GM19452 (cell line): ENCODE measurements around the gene ATP6AP2.
"Not testable (repeated sequence)": the region's sequence is repeated elsewhere in the genome, so short reads cannot be mapped to it uniquely, and the experiment has no call there.

Experiments used
- ATAC-seq: cut with Tn5 transposase; IDR thresholded peaks from one replicate; pipeline ENCODE4 v1.9.1; 2021; ENCODE audit not compliant: unreplicated experiment

The ATP6AP2 gene

DNA sequence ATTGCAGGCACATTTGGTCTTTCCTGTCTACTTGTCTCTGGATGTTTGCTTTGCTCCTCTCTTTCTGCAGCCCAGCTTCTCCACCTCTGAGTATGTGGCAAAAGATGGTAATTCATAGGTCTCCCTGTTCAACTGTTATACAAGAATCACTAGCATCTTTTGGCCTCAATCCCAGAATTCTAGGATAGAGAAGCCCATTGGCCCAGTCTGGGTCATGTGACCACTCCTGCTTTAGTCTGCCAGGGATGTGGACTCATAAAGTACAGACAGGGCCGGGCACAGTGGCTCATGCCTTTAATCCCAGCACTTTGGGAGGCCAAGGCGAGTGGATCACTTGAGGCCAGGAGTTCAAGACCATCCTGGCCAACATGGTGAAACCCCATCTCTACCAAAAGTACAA lies 5.4 kb upstream of the ATP6AP2 start:
- not testable (repeated sequence) for ATAC-seq

DNA sequence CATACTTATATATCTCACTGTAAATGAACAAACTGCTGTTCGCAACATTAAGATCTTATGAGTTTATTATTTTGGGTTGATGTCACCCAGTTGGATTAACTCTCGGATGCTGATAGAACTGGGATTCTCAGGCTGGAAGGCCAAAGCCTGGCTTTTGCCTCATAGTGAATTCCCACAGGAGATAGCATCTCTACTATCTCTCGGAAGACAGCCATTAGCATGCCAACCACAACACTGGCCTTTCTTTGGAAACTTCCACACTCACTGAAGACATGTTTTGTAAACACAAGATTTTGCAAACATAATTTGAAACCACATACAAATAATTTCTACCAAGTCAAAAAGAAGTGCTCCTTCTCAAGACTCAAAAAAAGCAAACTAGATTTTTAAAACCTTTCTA lies 4.5 kb upstream of the ATP6AP2 start:
- ATAC-seq: no peak

DNA sequence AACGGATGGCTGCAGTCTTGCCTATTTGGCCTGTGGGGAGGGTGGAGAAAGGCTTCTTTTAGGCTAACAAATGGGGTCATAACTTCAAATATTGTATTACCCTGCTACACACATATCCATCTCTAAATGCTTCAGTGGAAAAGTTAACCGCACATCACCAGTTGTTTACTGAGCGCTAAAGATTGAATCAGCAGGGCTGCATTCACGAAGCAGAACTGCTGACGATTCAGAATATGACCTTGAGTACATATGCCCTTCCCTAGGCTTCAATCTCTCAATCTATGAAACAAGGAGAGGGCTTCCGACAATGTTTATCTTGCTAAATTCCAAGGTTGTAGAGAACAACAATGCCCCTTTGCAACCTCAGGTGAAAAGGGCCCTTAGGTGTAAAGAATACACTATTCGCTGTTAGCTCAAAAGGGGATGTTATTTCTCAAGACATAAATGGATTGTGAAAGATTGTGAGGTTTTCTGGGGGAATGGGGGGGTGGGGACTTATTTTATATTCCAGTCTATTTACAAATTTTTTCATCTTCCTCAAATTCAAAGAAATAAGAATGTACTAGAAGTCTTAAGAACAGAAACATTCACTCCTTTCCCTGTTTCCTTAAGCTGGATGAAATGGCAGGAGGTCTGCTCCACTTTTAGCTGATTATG lies 2.6 kb upstream of the ATP6AP2 start:
- ATAC-seq: no peak

DNA sequence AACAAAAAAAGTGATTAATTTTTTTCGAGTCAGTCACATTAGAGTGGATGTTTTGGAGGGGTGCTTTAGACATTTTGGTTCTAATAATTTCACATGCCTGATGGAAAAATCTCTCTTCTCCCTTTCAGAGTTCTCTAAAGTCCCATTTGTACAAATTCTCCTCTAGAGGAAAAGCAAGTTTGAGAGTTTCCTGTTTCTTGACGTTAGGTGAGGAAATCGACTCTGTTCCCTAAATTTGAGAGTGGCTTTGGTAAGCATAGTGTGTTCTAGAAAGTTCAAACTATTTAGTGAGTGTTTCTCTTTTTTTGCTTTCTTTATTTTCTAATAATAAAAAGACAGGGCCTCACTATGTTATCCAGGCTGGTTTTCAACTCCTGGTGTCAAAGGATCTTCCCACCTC lies 1.6 kb upstream of the ATP6AP2 start:
- no peak for ATAC-seq

DNA sequence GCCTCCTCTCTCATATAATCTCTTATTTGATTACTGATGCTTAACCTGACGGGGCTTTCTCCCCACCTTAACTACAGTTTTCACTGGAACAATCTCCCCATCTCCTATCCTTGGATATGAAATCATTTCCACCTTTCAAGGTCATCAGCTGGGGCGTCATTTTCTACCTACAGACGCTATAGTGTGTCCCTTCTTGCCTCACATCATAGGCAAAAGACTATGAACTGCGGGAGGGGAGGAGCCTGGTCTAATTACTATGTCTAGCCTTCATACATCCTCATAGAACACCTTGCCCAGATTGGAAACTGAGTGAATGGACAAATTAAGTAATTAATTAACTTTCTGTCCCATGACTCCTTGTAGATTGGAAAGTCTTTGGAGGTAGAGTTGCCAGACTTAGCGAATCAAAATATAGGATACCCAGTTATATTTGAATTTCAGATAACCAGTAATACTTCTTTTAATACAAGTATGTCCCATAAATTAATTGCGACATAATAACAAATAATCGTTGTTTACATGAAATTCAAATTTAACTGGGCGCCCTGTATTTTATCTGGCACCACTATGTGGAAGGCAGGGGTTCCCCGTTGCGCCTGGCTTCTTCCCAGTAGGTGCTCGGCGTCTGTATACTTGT lies 752 bp upstream of the ATP6AP2 start:
- ATAC-seq: peak; percentile 46

DNA sequence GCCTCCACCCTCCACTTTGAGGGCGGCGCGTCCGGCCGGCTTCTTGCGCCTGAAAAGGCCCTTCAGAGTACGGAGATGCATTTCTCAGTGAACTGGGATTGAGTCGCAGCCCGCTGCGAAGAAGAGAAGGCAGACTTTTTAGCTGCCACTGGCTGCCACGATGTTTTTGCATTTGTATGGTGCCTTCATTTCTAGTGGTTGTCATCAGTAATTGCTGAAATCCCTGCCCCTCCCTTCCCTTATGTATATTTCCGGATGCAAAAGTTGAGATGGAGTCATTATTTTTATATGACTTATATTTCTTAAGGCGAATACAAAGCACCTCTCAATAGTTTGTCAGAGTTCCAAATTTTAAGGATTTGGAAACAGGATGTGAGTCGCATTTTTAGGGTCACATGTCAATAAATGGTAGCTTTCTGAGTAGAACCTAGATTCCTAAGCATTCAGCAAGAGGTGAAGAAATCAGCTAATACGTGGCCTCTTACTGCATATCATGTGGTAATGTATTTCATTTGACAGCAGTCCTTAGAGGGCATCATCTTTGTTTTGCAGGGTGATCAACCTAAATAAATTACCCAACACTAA lies 658 bp downstream of the ATP6AP2 start:
- no peak for ATAC-seq

DNA sequence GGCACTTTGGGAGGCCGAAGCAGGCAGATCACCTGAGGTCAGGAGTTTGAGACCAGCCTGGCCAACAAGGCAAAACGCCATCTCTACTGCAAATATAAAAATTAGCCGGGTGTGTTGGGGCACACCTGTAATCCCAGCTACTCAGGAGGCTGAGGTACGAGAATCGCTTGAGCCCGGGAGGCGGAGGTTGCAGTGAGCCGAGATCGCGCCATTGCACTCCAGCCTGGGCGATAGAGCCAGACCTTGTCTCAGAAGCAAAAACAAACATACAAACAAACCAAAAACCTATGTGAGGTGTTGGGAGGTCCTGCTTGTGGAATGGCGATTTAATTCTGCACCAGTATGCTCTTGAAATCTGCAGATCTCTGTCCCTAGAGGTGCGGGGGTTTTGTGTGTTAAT lies 1.4 kb downstream of the ATP6AP2 start:
- not testable (repeated sequence) for ATAC-seq

DNA sequence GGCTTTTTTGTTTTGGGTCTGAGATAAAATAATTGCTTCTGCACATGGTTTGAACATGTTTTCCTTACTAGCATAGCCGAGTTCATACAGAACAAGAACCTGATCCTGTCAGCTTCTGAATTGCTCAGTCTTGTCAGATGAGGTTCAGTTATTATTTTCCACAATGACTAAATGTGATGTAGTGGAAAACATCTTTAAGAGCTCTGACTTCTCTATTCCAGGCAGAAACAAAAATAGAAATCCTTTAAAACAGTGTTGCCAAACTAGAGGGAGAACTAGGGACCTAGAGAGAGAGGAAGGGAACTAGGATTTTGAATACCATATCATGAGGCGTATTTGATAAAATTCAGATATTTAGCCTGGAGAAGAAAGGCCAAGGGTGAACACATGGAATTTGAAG lies 2.0 kb downstream of the ATP6AP2 start:
- no peak for ATAC-seq

DNA sequence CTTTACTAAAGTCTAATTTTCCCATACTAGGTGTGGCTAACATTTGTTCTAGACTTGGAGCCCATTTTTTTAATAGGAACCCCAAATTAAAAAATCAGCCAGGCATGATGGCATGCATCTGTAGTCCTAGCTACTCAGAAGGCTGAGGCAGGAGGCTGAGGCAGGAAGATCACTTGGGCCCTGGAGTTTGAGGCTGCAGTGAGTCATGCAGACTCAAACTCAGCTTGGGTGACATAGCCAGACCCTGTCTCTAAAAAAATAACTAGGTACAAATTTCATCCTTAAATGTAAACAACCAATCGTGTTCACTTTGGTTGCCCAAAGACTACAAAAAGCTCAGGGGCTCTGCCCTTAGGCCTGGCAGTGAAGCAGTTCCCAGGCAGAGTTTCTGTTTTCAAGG lies 6.9 kb downstream of the ATP6AP2 start:
- not testable (repeated sequence) for ATAC-seq

DNA sequence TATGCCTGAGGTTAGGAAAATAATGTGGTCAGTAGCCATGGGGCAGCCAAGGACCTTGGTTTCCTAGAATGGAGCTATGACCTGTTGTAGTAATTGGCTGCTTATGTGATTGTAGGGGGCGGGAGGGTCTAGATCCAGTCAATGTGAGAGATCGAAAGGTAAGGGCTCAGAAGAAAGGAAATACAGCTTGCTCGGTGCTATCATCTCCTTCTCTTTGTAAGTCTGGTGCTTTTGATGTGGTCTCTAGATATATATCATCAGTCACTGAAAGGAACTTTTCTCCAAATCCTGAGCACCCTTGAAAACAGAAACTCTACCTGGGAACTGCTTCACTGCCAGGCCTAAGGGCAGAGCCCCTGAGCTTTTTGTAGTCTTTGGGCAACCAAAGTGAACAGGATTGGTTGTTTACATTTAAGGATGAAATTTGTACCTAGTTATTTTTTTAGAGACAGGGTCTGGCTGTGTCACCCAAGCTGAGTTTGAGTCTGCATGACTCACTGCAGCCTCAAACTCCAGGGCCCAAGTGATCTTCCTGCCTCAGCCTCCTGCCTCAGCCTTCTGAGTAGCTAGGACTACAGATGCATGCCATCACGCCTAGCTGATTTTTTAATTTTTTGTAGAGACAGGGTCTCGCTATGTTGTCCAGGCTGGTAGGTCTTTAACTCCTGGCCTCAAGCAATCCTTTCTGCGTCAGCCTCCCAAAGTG lies 9.0 kb downstream of the ATP6AP2 start:
- not testable (repeated sequence) for ATAC-seq

DNA sequence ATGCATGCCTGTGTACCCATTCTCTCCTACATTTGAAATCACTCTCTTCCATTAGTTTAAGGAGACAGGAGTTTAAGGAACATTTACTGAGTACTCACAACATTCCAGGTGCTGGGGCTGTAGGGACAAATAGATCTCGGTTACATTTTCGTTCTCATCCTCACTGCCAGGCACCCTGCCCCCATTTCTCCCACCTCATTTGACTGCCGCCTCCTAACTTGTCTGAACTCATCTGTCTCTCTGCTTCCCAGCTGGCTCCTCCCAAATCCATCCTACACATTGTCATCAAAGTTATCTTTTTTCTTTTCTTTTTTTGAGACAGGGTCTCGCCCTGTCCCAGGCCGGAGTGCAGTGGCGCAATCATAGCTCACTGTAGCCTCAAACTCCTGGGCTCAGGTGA lies 22.7 kb downstream of the ATP6AP2 start:
- no peak for ATAC-seq

DNA sequence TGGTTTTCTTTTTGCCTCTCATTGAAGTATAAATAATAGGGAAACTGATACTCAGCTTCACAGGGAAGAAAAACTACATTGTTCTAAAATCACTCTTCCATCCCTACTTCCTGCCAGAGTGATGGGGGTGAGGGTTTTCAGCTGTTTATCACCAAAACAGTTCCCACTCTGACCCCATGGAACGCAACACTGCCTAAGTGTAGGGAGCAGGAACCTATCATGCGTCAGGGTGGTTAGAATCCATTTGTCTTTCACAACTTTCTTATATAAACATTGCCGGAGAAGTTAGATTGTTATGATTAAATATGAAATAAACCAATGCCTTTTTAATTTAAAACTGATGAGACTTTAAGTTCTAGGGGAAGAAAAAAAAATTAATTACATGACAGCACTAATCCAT lies 26.6 kb downstream of the ATP6AP2 start:
- no peak for ATAC-seq

DNA sequence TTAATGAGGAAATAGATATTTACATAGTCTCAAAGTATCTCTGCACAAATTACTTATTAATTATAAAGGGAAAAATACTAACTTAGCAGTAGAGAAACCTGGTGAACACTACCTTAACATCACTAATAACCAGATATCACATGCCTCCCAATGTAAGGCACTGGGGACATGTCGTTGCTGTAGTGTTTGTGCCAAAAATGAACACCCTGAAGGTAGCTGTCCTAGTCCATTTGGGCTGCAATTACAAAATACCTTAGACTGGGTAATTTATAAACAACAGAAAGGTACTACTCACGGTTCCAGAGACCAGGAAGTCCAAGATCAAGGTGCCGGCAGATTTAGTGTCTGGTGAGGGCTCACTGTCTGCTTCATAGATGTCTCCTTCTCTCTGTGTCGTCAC lies 31.7 kb downstream of the ATP6AP2 start:
- ATAC-seq: no peak

DNA sequence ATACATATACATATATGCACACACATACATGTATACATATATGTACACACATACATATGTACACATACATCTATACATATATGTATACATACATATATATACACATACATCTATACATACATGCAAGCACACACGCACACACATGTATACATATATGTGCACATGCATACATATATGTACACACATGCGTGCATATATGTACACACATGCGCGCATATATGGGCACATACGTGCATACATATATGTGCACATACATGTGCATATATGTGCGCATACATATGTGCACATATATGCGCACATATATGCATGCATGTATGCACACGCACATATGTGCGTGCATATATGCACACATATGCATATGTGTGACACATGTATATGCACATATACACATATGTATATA lies 35.2 kb downstream of the ATP6AP2 start:
- ATAC-seq: no peak

DNA sequence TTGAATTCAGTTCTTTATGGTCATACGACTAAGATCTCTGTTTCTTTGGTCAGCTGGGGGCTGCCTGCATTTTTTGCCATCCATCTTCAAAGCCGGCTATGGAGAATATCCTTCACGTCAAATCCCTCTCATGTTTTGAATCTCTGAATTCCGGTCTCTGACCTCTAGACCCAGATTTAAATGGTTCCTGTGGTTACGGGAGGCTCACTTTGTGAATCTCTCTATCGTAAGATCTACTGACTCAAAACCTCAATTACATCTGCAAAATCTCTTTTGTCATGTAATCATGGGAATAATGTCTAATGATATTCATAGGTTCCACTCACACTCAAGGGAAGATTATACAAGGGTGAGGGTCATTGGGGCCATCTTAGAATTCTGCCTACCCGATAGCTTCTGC lies 36.8 kb downstream of the ATP6AP2 start:
- no peak for ATAC-seq

DNA sequence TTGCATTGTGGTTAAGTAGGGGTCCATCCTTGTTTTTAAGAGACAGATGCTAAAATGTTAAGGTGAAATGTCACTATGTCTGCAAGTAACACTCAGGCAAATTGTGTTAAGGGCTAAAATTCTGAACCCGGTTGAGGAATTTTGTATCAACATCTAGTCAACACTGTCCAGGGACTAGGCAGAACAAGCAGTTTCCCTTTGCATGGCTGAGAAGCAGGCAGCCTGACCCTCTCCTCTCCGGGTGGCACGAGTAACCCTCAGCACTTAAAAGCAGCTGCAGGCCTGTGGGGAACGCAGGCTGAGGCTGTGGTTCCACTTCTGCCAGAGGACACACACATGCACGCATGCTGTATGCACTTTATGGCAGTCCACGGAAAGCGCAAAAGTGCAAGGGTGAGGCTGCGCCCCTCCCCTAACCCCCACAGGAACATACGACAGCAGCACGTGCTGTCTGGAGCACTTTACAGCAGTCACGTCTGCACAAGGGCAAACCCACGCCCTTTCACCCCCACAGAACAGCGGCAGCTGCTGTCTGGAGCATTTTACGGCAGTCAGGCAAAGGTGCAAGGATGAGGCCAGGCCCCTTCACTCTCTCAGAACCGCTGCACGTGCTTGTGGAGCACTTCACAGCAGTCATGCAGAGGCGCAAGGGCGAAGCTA lies 41.8 kb downstream of the ATP6AP2 start:
- ATAC-seq: no peak

DNA sequence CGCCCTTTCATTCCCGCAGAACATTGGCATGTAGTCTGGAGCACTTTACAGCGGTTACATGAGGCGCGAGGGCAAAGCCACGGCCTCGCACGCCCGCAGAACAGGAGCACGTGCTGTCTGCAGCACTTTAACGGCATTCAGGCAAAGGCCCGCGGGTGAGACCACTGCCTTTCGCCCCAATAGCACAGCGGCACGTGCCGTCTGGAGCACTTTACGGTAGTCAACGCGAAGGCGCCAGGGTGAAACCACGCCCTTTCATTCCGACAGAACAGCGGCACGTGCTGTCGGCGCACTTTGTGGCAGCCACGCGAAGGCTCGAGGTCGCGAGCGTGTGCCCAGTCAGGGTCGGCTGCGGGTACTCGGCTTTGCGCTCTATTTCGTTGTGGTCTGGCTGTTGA lies 42.4 kb downstream of the ATP6AP2 start, which contains the start of gene MPC1L:
Gene MPC1L (plus strand): TSS at position 290 of the 398 bp plus-strand sequence. CDS start 138 bp downstream, outside the sequence.
- no peak for ATAC-seq

DNA sequence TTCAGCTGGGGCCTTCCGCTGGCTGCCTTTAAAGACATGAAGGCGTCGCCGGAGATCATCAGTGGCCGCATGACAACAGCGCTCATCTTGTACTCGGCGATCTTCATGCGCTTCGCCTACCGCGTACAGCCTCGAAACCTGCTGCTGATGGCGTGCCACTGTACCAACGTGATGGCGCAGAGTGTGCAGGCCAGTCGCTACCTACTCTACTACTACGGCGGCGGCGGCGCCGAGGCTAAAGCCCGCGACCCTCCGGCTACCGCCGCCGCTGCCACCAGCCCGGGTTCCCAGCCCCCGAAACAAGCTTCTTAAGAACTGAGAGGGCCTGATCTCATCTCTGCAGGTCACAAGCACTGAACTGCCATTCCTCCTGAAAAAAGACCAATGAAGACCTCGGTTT lies 42.9 kb downstream of the ATP6AP2 start:
- no peak for ATAC-seq

DNA sequence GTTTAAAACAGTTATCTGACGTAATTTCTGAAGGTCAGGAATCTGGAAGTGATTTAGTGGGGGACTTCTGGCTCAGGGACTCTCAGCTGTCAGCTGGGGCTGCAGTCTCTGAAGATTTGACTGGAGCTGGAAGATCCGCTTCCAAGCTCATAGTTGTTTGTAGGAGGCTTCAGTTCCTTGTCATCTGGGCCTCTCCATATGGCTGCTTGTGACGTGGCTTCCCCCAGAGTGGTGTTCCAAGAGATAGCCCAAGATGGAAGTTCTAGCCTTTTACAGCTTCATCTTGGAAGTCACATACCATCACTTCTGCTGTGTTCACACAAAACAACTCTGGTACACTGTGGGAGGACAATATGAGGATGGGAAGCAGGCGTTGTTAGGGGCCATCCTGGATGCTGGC lies 44.5 kb downstream of the ATP6AP2 start:
- ATAC-seq: no peak

DNA sequence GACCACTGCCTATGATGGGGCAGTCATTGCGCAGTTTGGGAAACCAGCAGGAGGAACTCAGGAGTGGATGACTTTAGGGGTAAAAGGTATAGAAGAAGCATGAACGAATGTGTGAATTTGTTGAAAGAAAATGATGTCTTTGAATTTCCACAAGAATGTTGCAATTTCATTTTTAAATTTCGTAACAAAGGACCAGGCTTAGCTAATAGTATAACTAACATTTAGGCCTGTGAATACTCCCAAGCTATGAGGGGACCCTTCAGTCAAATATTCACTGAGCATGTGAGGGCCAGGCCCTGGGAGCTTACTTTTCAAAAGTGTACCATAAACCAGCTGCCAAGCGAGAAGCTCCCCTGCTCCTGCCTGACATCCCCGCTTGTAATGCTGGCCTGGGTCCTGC lies 47.7 kb downstream of the ATP6AP2 start:
- ATAC-seq: no peak

DNA sequence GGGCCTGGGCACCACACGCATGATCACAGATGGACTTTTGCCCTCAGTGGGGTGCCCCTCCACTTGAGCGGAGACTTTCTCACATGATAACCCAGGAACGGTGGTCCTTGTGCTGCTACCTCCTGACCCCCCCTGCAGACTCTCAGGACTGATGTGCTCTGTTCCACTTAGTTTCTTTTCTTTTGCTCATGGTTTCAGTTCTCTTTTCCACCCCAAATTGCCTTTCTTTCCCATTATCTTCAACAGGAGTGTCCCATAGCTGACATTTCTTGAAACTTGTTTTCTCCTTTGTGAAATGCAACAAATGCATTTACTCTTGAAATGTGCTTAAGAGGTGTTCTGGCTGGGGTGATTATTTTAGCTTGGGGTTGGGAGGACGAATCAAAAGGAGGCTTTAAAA lies 51.4 kb downstream of the ATP6AP2 start:
- ATAC-seq: no peak
